ENCODE data around the gene TBC1D19.
A peak's percentile ranks its signal among the peaks of the same experiment; 100 is the strongest.
"Not testable (repeated sequence)": the region's sequence is repeated elsewhere in the genome, so short reads cannot be mapped to it uniquely, and the experiment has no call there.

Gene TBC1D19

GRCh38 chr4:26690506-26690905, 106.6 kb downstream of the TBC1D19 start:
- DNase-seq = no peak

DNA sequence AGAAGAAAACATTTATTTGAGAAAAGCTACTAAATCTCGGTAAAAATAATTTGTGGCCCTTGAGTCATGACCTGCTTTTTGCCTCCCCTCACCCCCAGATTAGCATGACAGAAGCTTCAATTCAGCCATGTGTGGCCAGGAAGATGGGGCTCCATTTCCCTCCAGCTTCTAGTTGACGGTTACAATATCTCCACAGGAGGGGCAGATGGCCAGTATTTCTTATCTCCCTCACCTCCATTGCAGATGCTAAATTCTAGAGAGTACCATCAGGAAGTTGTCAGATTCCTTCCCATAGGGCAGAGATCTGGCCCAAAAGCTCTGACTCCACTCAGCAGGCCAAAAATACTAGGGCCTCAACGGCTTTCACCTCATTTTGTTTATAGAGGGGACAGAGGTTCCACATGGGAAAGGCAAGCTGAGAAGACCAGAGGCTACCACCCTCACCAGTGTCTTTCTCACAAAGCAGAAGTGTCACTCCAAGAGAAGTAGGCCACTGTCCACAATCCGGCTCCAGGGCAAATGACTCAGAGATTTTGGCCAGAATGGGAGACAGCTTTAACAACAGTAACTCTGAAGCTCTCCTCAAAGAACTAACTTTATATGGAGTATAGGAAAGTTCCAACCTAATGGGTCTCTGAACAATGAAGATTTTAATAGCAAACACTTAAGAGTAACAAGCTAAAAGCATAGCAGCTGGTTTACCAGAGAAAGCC, 108.3 kb downstream of the TBC1D19 start:
- DNase-seq = no peak

DNA sequence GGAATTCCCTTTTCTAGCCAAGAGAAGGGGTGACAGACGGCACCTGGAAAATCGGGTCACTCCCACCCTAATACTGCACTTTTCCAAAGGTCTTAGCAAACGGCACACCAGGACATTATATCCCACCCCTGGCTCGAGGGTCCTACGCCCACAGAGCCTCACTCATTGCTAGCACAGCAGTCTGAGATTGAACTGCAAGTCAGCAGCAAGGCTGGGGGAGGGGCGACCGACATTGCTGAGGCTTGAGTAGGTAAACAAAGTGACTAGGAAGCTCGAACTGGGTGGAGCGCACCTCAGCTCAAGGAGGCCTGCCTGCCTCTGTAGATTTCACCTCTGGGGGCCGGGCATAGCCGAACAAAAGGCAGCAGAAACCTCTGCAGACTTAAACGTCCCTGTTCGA, 110.2 kb downstream of the TBC1D19 start:
- not testable (repeated sequence) for DNase-seq

DNA sequence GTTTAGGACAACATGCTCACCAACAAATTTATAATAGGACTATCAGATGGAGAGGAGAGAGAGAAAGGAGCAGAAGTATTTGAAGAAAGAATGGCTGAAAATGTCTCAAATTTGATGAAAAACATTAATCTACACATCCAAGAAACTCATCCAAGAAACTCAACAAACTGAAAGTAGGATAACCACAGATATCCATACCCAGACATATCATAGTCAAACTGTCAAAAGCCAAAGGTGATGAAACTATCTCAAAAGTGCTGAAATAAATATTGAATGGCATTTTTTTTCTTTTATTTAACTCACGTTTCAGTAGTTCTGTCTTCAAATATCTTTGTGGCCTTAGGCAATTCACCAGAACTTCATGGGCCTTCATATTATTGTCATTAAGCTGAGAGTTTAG, 116.2 kb downstream of the TBC1D19 start:
- DNase-seq = no peak

- no peak for DNase-seq
Measured at GRCh38 chr4:26701095-26701494, 117.2 kb downstream of the TBC1D19 start.

DNA sequence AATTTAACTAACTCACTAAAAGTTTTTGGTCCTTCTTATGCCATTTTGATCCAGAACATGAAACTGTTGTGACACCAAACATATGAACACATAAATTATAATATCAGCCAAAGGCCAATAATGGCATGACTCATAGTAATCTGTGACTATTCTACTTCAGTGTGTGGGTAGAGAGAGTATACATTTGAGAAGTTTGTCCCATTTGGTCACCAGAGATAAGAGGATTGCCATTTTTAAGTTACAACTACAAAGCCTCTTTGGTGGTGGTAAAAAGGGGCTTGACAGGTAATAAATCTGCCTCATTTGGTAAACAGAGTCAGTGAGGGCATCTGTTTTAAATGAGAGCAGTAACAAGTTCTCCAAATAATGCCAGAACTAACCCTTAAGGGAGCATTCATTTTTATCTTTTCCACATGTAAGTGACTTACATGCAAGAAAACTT, 117.9 kb downstream of the TBC1D19 start:
- DNase-seq = no peak

DNA sequence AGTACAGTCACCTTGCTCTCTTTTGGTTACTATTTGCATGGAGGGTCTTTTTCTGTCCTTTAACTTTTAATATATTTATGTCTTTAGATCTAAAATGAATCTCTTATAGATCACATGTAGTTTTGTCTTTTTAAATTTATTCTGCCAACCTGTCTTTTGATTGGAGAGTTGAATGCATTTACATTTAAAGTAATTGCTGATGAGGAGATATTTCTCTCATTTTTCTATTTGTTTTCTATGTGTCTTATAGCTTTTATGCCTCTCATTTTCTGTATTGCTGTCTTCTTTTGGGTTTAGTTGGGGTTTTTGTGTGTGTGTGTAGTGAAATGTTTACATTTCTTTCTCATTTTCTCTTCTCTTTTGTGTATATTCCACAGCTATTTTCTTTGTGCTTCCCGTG, 123.5 kb downstream of the TBC1D19 start:
- DNase-seq = no peak

- DNase-seq = no peak
Measured at GRCh38 chr4:26709246-26709645, 125.4 kb downstream of the TBC1D19 start.

- DNase-seq = no peak
Measured at GRCh38 chr4:26713563-26714151, 129.8 kb downstream of the TBC1D19 start.

DNA sequence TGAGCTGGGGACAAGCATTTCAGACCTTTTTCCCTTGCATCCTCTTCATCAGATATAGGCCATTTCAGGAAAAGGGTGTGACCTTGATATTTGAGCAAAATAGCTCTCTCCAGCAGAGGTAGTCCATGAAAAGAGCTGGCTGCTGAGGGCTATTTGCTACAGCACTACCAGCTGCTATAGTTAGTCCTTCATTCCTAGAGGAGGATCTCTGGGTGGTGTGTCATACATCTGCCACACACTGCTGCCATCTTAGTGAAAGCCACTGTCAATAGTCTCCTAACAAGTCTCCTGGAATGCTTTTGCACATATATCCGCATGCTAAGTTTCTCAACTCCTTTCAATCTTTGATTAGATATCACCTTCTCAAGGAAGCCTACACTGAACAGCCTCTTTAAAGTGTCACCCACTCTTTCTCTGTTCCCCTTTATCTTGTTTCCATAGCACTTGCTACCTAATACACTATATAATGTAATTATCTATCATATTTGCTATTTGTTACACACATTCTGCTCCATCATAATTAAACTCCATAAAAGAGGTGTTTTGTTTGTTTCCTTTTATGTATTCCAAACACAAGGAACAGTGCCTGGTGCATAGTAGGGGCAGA, 131.9 kb downstream of the TBC1D19 start:
- no peak for DNase-seq

GRCh38 chr4:26717332-26717731, 133.4 kb downstream of the TBC1D19 start:
- DNase-seq = no peak

- DNase-seq = peak; percentile 16
Measured at GRCh38 chr4:26719954-26720552, 136.2 kb downstream of the TBC1D19 start.

GRCh38 chr4:26721685-26722084, 137.8 kb downstream of the TBC1D19 start:
- DNase-seq = no peak

DNA sequence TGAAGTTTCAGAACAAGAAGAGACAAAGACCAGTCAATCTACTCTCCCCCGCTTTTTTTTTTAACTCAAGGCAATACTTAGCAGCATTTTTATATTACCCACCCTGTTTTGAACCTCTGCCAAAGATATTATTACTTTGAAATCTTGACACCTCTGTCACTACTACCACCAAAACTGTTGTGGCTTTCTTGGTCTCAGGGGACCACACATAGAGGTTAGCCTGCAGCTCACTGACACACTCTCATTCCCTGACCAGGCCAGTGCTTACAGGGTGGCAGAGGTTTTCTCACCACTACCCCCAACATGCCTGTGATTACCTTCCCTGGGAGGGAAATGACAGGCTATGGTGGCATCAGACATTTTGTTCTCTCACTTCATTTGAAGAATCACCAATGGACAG, 139.3 kb downstream of the TBC1D19 start:
- no peak for DNase-seq

DNA sequence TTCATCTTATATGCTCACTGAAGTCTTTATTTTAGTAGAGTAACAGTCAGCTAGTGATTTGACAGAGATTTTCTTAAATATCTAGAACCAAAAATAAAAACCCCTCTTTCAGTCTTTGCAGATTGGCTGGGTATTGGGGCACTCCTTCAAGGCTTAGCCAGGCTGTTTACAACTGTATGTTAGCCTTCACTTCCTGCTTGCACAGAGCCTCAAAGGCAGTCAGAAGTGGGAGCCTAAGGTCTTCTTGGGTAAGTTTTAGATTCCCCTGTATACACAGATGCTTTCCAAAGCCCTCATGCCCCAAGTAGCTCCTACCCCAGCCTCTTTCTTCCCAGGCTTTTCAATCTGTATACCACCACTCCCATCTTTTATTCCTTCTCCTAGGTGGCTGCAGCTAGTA, 140.7 kb downstream of the TBC1D19 start:
- DNase-seq = no peak

DNA sequence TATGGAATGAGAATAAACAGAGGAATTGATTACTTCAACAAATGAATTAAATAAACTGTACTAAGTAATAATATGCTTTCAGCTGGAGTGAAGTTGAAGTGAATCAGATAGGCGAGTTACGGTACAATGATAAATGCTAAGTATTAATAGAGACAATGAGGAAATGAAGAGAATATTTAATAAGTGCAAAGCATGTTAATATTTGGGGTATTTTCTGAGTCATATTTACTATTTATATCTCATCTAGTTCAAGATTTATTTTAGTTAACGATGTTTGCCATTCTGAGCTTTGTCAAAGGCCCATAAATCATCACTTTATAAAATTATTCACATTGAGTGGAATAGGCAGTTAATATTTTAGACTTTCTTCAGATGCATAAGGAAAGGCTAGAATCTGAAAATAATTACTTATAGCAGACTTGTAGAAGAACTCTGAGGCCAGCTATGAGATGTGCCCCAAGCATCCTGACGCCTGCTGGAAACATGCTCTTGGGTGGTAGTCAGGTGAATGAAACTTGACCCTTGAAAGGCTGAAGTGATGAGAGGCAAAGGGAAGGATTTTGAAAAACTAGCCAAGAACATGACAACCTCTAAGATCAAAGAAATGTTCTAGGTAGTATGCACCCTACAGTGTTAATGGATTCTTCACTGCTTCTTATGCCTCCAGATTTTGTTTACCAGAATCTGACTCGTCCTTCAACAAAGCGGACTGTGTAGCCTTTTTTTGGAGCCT, 142.9 kb downstream of the TBC1D19 start:
- no peak for DNase-seq

GRCh38 chr4:26727844-26728243, 144.0 kb downstream of the TBC1D19 start:
- DNase-seq = no peak

- DNase-seq = no peak
Measured at GRCh38 chr4:26729027-26729426, 145.1 kb downstream of the TBC1D19 start.

GRCh38 chr4:26729547-26729946, 145.7 kb downstream of the TBC1D19 start:
- no peak for DNase-seq

- no peak for DNase-seq
Measured at GRCh38 chr4:26731351-26732035, 147.6 kb downstream of the TBC1D19 start.

- DNase-seq = no peak
Measured at GRCh38 chr4:26732356-26732755, 148.5 kb downstream of the TBC1D19 start.

GRCh38 chr4:26736621-26737020, 152.7 kb downstream of the TBC1D19 start:
- DNase-seq = no peak

DNA sequence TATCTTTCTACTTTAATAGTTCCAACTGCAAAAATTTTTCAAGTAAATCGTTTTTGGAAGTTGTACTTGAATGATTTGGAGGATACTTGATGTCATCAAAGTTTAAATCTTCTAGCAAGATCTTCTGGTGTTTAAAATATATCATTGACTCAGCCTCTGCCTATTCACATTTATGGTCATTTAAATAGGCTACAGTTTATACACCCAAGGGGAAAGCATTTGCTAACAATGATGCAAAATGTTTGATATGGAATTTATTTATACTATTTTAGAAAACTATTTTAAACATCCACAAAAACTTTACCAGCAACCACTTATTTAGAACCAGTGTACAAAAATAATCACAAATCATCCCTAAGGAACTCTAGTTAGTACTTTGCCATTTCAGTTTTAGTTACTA, 153.5 kb downstream of the TBC1D19 start:
- no peak for DNase-seq

Measured in NCI-H446 treated with DMSO at 0.1 percent for 48 hours (cell line).